GM18499 (cell line): ENCODE measurements around the gene GLT8D2.

Experiments
- ATAC-seq: cut with Tn5 transposase; IDR thresholded peaks from one replicate; pipeline ENCODE4 v1.9.1; 2021; ENCODE audit warnings: moderate number of reproducible peaks; ENCODE audit not compliant: insufficient read depth, unreplicated experiment

The GLT8D2 gene

DNA sequence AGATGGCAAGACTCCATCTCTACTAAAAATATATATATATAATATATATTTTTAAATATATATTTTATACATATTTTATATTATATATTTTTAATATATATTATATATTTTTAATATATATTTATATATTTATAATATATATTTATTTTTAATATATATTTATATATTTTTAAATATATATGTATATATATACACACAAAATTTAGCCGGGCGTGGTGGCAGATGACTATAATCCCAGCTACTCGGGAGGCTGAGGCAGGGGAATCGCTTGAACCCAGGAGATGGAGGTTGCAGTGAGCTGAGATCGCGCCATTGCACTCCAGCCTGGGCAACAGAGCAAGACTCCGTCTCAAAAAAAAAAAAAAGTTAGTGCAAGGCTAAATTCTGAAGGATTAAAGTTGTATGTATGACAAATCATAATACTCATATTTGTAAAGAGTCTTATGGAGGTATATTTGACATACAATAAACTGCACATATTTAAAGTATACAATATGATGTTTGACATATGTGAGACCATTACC lies 92.1 kb downstream of the GLT8D2 start:
- no peak for ATAC-seq

DNA sequence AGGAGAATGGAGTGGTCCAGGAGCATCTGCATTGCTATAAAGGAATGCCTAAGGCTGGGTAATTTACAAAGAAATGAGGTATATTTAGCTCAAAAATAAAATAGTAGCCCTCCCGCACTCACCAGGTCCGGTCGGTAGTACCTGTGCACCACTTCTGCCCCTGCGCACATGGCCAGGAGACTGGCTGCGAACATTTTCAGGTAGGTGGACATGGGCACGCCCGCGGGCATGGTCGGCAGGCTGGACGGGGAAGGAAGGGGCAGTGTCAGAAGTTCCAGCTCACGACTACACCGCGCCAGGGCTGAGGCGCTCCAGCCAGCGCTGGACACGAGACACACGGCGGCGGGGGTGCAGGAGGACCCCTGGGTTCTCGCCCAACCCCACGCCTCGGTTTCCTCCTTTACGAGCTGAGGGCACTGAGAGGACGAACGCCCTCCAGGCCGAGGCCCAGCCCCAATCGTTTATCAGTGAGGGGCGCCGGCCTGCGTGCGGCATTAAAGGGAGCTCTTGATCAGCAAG lies 93.4 kb downstream of the GLT8D2 start:
- peak; percentile 12 for ATAC-seq

DNA sequence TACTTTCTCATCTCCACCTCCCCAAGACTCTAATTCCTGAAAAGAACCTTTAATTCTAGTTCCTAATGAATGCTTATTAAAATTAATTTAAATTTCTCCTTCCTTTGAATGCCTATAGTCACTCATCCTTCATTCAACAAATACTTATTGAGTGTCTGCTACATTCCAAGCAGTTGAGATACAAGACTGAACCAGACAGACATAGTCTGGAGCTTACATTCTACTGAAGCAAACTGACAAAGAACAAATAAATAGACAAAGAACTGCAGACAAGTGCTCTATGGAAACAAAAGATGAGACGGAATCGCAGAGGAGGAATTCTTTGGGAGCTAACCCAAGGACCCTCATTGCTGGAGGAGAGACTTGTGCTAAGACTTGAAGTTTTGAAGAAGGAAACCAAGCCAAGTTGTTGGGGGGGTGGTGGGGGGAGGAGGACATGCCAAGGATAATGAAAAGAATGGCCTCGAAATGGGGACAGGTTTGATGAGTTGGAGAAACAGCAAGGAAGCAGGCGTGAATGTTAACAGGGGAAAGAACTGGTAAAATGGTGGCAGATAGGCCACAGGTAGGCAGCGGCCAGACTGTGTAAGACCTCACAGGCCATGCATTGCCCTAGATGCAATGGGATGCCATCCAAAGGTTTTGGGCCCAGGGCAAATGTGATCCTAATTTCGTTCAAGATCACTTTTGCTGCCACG lies 94.0 kb downstream of the GLT8D2 start:
- no peak for ATAC-seq

DNA sequence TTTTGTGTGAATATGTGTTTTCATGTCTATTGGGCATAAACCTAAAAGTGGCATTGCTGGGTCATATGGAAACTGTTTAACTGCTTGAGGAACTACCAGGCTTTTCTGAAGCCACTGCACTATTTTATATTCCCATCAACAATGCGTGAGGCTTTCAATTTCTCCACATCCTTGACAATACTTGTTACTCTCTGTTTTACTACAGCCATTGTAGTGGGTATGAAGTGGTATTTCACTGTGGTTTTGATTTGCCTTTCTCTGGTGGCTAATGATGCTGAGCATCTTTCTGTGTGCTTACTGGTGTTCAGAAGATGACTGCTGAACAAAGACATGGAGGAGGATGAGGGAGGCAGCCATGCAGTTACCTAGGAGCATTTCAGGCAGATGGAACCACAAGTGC lies 97.5 kb downstream of the GLT8D2 start:
- ATAC-seq = no peak

DNA sequence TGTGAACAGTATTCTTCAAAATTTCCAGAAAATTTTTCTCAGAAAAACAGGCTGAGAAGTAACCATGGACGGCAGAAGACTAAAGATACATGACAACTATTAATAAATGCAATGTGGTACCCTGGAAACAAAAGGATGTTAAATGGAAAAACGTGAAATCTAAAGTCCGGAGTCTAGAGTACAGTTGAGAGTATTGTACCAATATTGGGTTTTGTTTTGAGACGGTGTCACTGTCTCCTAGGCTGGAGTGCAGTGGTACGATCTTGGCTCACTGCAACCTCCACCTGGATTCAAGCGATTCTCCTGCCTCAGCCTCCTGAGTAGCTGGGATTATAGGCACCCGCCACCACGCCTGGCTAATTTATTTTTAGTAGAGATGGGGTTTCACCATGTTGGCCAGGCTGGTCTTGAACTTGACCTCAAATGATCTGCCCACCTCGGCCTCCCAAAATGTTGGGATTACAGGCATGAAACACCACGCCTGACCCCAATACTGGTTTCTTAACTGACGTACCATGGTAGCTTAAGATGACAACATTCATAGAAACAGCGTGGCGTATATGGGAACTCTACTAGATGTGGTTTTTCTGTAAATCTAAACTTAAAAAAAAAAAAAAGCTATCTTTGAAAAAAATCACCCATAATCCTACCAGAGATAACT lies 101.1 kb downstream of the GLT8D2 start:
- no peak for ATAC-seq

DNA sequence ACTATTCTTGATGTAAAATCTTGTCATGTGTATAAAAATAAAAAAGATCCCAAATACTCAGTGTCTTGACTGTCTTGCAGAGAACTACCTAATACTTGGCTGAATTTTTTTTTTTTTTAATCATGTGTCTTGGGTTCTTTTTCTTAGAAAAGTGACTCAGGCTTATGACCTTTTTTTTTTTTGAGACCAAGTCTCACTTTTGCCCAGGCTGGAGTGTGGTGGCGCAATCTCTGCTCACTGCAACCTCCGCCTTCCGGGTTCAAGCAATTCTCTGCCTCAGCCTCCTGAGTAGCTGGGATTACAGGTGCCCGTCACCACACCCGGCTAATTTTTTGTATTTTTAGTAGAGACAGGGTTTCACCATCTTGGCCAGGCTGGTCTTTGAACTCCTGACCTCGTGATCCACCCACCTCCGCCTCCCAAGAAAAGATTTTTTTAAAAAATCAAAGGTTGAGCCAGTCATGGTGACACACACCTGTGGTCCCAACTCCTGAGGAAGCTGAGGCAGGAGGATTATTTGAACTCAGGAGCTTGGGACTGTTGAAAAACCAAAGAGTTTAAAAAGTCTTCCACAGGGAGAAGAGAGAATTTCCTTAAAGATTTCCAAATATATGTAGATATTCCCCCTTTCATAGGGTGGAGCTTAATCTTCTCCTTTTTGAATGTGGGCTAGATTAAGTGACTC lies 102.0 kb downstream of the GLT8D2 start:
- ATAC-seq = no peak

DNA sequence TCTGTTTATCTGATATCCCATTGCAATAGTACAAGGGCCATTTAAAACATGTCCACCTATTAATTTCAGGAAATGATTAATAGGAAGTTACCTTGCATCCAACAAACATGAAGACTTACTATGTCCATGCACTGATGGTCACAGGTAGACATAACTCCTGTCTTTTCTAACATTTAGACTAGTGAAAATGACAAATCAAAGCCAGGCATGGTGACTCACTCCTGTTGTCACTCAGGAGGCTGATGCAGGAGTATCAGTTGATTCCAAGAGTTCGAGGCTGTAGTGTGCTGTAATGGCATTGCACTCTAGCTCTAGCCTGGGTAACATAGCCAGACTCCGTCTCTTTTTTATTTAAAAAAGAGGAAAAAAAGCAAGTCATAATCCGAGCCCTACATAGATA lies 105.0 kb downstream of the GLT8D2 start:
- ATAC-seq = no peak
